ENCODE data around the gene PLTP.

DNA sequence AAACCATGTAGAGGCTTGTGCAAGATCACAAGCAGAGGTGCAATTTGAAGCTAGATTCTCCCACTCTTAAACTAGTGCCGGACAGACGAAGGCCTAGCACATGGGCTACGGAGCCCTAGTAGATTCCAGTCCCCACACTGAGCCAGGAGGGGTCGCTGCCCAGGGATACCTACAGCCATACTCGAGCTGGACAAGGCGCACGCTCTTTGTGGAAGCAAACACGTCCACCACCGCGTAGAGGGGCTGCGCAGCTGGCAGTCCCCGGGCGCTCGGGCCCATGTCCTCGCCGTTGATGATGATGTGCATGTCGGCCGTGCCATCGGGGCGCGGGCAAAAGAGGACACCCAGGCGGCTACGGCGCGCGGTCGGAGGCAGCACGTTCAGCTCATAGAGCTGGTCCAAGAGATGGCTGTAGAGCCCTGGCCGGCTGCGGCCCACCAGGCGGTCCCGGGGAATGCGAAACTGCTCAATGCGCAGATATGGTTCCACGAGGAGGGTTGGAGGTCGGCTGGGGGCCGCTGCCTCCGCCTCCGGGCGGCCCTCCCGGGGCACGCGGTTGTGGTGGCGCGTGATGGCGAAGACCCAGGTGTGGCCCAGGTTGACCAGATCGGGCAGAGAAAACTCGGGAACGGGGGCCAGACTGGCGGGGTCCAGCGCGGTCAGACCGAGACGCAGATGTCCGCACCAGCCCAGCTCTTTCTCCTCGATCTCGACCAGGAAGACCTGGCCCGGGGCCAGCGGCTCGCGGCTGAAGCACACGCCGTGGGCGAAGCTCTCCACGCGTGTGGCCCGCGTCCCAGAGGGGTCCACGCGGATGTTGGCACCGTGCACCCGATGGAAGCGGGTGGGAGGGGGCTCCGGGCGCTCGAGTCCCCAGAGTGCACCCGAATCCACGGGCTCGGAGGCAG, 21.6 kb downstream of the PLTP start:
- TF ChIP-seq, protein P1, sequence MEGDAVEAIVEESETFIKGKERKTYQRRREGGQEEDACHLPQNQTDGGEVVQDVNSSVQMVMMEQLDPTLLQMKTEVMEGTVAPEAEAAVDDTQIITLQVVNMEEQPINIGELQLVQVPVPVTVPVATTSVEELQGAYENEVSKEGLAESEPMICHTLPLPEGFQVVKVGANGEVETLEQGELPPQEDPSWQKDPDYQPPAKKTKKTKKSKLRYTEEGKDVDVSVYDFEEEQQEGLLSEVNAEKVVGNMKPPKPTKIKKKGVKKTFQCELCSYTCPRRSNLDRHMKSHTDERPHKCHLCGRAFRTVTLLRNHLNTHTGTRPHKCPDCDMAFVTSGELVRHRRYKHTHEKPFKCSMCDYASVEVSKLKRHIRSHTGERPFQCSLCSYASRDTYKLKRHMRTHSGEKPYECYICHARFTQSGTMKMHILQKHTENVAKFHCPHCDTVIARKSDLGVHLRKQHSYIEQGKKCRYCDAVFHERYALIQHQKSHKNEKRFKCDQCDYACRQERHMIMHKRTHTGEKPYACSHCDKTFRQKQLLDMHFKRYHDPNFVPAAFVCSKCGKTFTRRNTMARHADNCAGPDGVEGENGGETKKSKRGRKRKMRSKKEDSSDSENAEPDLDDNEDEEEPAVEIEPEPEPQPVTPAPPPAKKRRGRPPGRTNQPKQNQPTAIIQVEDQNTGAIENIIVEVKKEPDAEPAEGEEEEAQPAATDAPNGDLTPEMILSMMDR (conservative IDR thresholded peaks at IDR 0.05; ENCODE audit: low read depth, low read length), result no peak
- no peak for TF ChIP-seq EZH2 (IDR thresholded peaks at IDR 0.05; ENCODE audit: low read length, unreplicated experiment)

Measured in PC-3 (cell line).